ENCODE measurements around the gene VPS13A.

The VPS13A gene

DNA sequence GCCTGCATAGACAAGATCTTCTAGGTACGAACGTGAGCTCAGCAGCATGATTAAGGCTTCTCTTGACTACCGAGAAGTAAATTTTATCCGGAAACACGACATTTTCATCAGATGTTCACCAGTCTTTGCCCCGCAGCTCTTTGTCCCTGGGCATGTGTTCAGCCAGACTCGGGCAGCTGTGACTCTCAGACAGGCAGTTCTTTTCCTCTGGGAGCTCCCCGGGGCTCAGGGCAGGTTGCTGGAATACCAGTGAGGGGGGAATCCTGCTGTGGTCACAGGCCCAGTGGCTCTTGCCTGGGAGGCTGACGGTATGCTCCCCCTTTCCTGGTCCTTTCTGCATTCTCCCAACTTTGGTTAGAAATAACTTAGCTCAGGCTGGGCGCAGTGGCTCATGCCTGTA, 284.7 kb downstream of the VPS13A start:
- DNase-seq, result no peak

- no peak for DNase-seq
Observed at GRCh38 chr9:77463151-77463550, 285.8 kb downstream of the VPS13A start.

- DNase-seq, result no peak
Observed at GRCh38 chr9:77464661-77465060, 287.3 kb downstream of the VPS13A start.

DNA sequence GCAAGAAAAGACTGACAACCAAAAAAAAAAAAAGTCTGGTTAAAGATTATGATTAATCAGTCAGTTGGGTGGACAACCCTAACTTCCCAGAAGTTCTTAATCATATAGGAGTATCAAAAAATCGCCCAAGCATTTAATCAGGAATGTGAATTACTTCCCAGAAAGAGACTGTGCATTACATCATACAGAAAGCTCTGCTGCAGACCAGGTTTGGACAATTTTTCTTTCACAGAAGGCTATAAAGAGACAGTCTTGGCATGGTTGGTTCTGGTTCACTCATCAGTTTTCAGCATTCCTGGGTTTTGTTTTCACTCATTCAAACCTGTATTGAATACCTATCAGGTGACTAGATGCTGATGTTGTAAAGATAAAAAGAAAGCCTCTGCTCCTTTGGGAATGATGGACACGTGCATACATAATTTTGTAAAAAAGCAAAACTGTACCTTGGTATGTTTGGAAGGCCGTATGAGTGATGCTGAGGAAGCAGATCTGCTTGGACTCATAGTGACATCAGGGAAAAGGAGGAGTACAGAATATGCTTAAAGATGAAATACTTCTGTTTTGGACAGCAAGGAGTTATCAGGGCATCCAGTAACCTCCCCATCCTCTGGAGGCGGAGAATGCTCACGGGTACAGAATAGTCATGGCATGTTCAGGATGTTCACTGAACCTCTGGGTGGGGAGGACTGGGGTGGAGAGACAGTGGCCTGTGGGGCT, 292.3 kb downstream of the VPS13A start:
- no peak for DNase-seq
